ENCODE measurements around the gene L1TD1.

Gene L1TD1

DNA sequence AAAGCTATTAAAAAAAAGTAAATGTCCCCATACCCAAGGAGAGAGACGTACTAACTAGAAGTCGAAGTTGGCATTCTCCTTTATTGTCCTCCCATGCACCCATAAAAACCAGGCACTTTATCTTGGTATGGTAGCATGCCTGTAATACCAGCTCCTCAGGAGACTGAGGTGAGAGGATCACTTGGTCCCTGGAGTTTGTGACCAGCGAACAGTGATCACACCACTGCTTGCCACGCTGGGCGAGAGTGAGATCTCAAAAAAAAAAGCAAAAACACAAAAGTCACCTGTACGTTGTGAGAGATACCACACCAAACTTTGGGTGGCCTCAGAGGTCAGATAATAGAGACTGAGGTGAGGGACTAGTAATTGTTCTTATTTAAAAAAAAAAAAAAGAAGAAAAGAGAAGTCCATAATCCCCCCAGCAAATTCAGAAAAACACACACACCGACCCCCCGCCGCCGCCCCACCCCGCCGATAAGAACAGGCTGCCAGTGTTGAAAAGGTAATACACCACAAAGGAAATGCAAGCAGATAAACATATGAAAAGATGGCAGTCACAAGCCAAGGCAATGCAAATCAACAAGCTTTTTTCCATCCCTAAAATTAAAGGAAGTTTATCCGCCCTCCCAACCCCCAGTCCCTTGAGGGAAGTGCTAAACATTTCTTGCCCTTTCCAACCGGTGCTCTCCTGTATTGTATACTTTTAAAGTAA is 3.6 kb downstream of the L1TD1 start:
- TF ChIP-seq, protein P1, sequence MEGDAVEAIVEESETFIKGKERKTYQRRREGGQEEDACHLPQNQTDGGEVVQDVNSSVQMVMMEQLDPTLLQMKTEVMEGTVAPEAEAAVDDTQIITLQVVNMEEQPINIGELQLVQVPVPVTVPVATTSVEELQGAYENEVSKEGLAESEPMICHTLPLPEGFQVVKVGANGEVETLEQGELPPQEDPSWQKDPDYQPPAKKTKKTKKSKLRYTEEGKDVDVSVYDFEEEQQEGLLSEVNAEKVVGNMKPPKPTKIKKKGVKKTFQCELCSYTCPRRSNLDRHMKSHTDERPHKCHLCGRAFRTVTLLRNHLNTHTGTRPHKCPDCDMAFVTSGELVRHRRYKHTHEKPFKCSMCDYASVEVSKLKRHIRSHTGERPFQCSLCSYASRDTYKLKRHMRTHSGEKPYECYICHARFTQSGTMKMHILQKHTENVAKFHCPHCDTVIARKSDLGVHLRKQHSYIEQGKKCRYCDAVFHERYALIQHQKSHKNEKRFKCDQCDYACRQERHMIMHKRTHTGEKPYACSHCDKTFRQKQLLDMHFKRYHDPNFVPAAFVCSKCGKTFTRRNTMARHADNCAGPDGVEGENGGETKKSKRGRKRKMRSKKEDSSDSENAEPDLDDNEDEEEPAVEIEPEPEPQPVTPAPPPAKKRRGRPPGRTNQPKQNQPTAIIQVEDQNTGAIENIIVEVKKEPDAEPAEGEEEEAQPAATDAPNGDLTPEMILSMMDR (IDR thresholded peaks at IDR 0.05; ENCODE audit: low read depth, low read length, missing control alignments) = no peak
- Histone ChIP-seq H3K27me3 (replicated peaks) (peaks cover 3% of the 10 kb centered on the region), H3K36me3 (replicated peaks) (no peaks in the 10 kb centered on the region), H3K27ac (no peak overlapping the region), H3K4me3 (ENCODE audit: low read depth, low read length) (no peak overlapping the region)
- in situ Hi-C loops (cut with HindIII; ENCODE audit: low pct_ligation_motif_present, low sequenced_read_pairs) = no loop called here
- DNase-seq = no peak

- H3K27ac ChIP-seq = no peak overlapping the region
- H3K36me3 ChIP-seq (replicated peaks) = no peaks in the 10 kb centered on the region
- DNase-seq = no peak
- H3K27me3 ChIP-seq (replicated peaks) = peaks cover 3% of the 10 kb centered on the region
- in situ Hi-C loops (cut with HindIII; ENCODE audit: low pct_ligation_motif_present, low sequenced_read_pairs) = no loop called here
- no peak overlapping the region for H3K4me3 ChIP-seq (ENCODE audit: low read depth, low read length)
- TF ChIP-seq, protein P1 (IDR thresholded peaks at IDR 0.05; ENCODE audit: low read depth, low read length, missing control alignments) = no peak
Observed at GRCh38 chr1:62198781-62199125, 4.1 kb downstream of the L1TD1 start.

DNA sequence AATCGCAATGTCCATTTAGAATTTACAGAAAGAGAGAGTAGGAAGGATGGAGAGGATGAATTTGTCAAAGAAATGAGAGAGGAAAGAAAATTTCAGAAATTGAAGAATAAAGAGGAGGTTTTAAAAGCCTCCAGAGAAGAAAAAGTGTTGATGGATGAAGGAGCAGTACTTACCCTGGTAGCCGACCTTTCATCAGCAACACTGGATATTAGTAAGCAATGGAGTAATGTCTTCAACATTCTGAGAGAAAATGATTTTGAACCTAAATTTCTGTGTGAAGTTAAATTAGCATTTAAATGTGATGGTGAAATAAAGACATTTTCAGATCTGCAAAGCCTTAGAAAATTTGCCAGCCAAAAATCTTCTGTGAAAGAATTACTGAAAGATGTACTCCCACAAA is 12.5 kb downstream of the L1TD1 start:
- in situ Hi-C loops (cut with HindIII; ENCODE audit: low pct_ligation_motif_present, low sequenced_read_pairs) = no loop called here
- H3K36me3 ChIP-seq (replicated peaks) = no peaks in the 10 kb centered on the region

DNA sequence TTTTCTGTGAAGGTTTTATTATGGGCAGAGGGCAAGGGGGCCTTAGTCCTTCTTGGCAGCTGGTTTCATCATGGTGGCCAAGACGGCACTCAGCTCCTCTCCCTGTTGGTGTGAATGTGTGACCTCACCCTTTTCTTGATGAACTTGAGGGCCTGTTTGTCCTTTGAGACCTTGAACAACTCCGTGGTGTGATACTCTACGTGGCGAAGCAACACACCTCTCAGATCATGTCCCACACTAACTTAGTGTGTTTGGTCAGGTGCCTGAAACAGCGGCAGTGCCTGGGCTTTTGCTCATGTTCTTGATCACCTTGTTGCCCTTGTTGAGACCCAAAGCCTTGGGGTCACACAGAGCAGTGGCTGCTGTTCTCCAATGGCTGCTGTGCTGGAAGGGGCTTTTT is 13.4 kb downstream of the L1TD1 start:
- in situ Hi-C loops (cut with HindIII; ENCODE audit: low pct_ligation_motif_present, low sequenced_read_pairs) = no loop called here

More for the DNA sequence above, 12.5 kb downstream of the L1TD1 start:
- DNase-seq = no peak
- Histone ChIP-seq H3K27me3 (replicated peaks) (no peaks in the 10 kb centered on the region), H3K4me3 (ENCODE audit: low read depth, low read length) (no peak overlapping the region), H3K27ac (no peak overlapping the region)
- TF ChIP-seq, protein P1 (IDR thresholded peaks at IDR 0.05; ENCODE audit: low read depth, low read length, missing control alignments) = no peak

DNA sequence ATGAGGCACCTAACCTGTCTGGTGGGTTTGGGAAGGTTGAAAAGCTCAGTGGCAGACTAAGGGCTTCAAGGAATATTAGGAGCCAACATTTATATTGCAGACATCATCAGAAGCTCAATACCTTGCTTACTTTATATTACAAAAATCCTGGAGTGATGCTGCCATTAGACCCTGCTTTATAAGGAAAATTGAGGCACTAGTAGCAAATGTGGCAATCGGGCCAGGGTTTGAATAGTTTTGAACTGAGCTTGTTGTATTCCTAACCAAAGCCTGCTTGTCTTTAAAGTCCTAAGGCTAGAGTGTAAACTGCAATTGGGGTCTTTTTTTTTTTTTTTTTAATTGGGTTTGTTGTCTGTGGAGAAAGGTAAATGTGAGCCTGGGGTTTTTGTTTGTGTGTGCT is 14.3 kb downstream of the L1TD1 start:
- H3K36me3 ChIP-seq (replicated peaks) = no peaks in the 10 kb centered on the region
- H3K27ac ChIP-seq = no peak overlapping the region
- no peak for DNase-seq
- TF ChIP-seq, protein P1 (IDR thresholded peaks at IDR 0.05; ENCODE audit: low read depth, low read length, missing control alignments) = no peak
- in situ Hi-C loops (cut with HindIII; ENCODE audit: low pct_ligation_motif_present, low sequenced_read_pairs) = no loop called here
- H3K27me3 ChIP-seq (replicated peaks) = no peaks in the 10 kb centered on the region
- H3K4me3 ChIP-seq (ENCODE audit: low read depth, low read length) = no peak overlapping the region

More for the DNA sequence above, 13.4 kb downstream of the L1TD1 start:
- Histone ChIP-seq H3K36me3 (replicated peaks) (no peaks in the 10 kb centered on the region), H3K27ac (no peak overlapping the region), H3K27me3 (replicated peaks) (no peaks in the 10 kb centered on the region), H3K4me3 (ENCODE audit: low read depth, low read length) (no peak overlapping the region)
- TF ChIP-seq, protein P1 (IDR thresholded peaks at IDR 0.05; ENCODE audit: low read depth, low read length, missing control alignments) = no peak
- DNase-seq = no peak

Measured in brain microvascular endothelial cell (primary cell).